ENCODE measurements around the gene APOL4. TPM values are rescaled to one million over a fixed set of nuclear protein-coding genes. Genes with fewer than 3 reads are reported as not detected.
A peak's percentile ranks its signal among the peaks of the same experiment; 100 is the strongest.

Gene APOL4
- total and polyA plus RNA-seq, 2 donors (not counting 1 experiment from before 2014, with no cell fraction given): 0.03 TPM; not detected in 1

- intact Hi-C loops (cut with micrococcal nuclease): loop anchor here (1.0 to 5.0 kb wide), 4 partner anchors 14 to 243 kb away; partner anchors contain the start of genes APOL1 and APOL3
- CTCF ChIA-PET: interaction anchor here (0.6 to 3.1 kb wide), 20 partner anchors 9 to 247 kb away, joined by 3 to 22 read pairs (median 4); partner anchors contain the start of gene APOL1
- H3K4me1 ChIP-seq (ENCODE audit: control insufficient read depth in 2 of 2, insufficient read depth in 2 of 2, low read length in 2 of 2): peaks cover 21 to 28% of the 10 kb centered on the region in 2 donors
Observed at GRCh38 chr22:36239401-36240171, 38.0 kb upstream of the APOL4 start, which contains the start of gene APOL2. Gene APOL2, minus strand, starts transcription at chr22:36239527. Its CDS starts 6,365 bp downstream, at chr22:36233162.

More at GRCh38 chr22:36239401-36240171, 38.0 kb upstream of the APOL4 start, which contains the start of gene APOL2:
- peaks cover 0 to 3% (median 0%) of the 10 kb centered on the region in 3 donors for H3K9me3 ChIP-seq (ENCODE audit: control extremely low read depth in 1 of 3, control insufficient read depth in 2 of 3, insufficient read depth in 1 of 3, low read length in 2 of 3)
- no peaks in the 10 kb centered on the region for H4K20me1 ChIP-seq (ENCODE audit: control insufficient read depth, insufficient read depth, low read length, poor library complexity, severe bottlenecking)
- Mint-ChIP-seq H3K4me1 (peaks cover 43% of the 10 kb centered on the region), H3K27me3 (no peaks in the 10 kb centered on the region), H3K4me3 (peak within 1 kb of the TSS; percentile 93), H3K9me3 (ENCODE audit: insufficient read depth) (no peaks in the 10 kb centered on the region), H3K27ac (peak within 1 kb of the TSS; percentile 97)
- H3K4me3 ChIP-seq (ENCODE audit: control extremely low read depth in 1 of 5, extremely low read depth in 1 of 5, insufficient read depth in 1 of 5, low read depth in 2 of 5, low read length in 4 of 5): peak within 1 kb of the TSS; percentile 59 to 94 (median 81)
- peak; percentile 99 for ATAC-seq (ENCODE audit: low read depth)
- 6% methylated on average over 10 of the region's 13 CpGs for WGBS (ENCODE audit: insufficient coverage)
- H3K9ac ChIP-seq (ENCODE audit: low read length): peak within 1 kb of the TSS; percentile 85
- H3K79me2 ChIP-seq (ENCODE audit: control insufficient read depth, insufficient read depth, low read length): peaks cover 30% of the 10 kb centered on the region
- POLR2A ChIA-PET: interaction anchor here (3.1 kb wide), 1 partner anchor 13 kb away, joined by 9 read pairs; the partner anchor contains the start of gene APOL1
- peak; percentile 86 for DNase-seq
- peaks cover 0 to 13% of the 10 kb centered on the region in 2 experiments for H3K36me3 ChIP-seq (replicated peaks in 1 of 2; ENCODE audit: control extremely low read depth in 1 of 2, control insufficient read depth in 1 of 2, extremely low read depth in 1 of 2, insufficient read depth in 2 of 2, low read length in 1 of 2)
- TF ChIP-seq EZH2 (IDR thresholded peaks at IDR 0.05; ENCODE audit: borderline replicate concordance, insufficient read depth, low read depth, low read length, poor library complexity, severe bottlenecking) (no peak), CTCF (IDR thresholded peaks at IDR 0.05) (peak; percentile 71)
- peak within 1 kb of the TSS; percentile 84 for H3K4me2 ChIP-seq (replicated peaks; ENCODE audit: low read depth, low read length, poor library complexity, severe bottlenecking)
- peak within 1 kb of the TSS; percentile 61 to 77 for H3K27ac ChIP-seq (ENCODE audit: low read length in 2 of 2)
- no peaks in the 10 kb centered on the region for H3K27me3 ChIP-seq (replicated peaks in 1 of 4; ENCODE audit: control extremely low read depth in 1 of 4, control insufficient read depth in 3 of 4, insufficient read depth in 4 of 4, low read length in 3 of 4)
- H2AFZ ChIP-seq (ENCODE audit: insufficient read depth, low read depth, low read length, poor library complexity, severe bottlenecking): peak within 1 kb of the TSS; percentile 84
